Erythroblast (primary cell): Measurements from ENCODE around the gene CHST15.

Experiments used
- GATA1 ChIP-seq: IDR thresholded peaks from 2 replicates; pipeline ENCODE4 v1.6.1; 2011; ENCODE audit warnings: low read depth, mild to moderate bottlenecking, control low read depth, low read length, moderate library complexity
- POLR2A ChIP-seq: IDR thresholded peaks from 2 replicates; pipeline ENCODE4 v1.6.1; 2011; ENCODE audit warnings: mild to moderate bottlenecking, low read length

DNA sequence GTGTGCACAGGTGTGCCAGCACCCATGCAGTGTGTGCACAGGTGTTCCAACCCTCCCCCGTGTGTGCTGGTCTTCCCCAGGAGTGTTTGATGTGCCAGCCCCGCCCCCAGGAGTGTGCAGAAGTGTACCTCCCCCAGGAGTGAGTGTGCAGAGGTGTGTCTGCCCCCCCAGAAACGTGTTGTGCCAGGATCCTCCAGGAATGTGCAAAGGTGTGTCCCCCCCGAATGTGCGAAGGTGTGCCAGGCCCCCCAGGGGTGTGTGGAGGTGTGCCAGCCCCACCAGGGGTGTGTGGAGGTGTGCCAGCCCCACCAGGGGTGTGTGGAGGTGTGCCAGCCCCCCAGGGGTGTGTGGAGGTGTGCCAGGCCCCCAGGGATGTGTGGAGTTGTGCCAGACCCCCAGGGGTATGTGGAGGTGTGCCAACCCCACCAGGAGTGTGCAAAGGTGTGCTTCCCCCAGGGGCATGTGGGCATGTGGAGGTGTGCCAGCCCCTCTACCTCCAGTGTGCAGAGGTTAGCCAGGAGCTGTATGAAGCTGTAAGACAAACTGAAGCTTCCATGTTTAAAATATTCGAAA is 33.2 kb downstream of the CHST15 start:
- no peak for TF ChIP-seq POLR2A
- TF ChIP-seq GATA1: no peak
